Measurements from ENCODE around the gene SERPINB7.

SERPINB7 gene

GRCh38 chr18:63788447-63789096 is 13.4 kb downstream of the SERPINB7 start:
- Histone ChIP-seq H4K20me1 (ENCODE audit: insufficient read depth) (no peaks in the 10 kb centered on the region), H3K27ac (no peak overlapping the region), H3K27me3 (ENCODE audit: insufficient read depth, low read depth) (no peaks in the 10 kb centered on the region), H2AFZ (ENCODE audit: low read depth) (no peak overlapping the region), H3K36me3 (ENCODE audit: insufficient read depth) (no peaks in the 10 kb centered on the region), H3K4me1 (ENCODE audit: low read depth, poor library complexity, severe bottlenecking) (no peaks in the 10 kb centered on the region), H3K4me2 (no peak overlapping the region), H3K4me3 (IDR thresholded peaks at IDR 0.05; ENCODE audit: insufficient read depth, low read depth, low read length) (no peak overlapping the region), H3K79me2 (ENCODE audit: insufficient read depth, low read depth) (no peaks in the 10 kb centered on the region), H3K9ac (no peak overlapping the region)
- TF ChIP-seq, protein P1, sequence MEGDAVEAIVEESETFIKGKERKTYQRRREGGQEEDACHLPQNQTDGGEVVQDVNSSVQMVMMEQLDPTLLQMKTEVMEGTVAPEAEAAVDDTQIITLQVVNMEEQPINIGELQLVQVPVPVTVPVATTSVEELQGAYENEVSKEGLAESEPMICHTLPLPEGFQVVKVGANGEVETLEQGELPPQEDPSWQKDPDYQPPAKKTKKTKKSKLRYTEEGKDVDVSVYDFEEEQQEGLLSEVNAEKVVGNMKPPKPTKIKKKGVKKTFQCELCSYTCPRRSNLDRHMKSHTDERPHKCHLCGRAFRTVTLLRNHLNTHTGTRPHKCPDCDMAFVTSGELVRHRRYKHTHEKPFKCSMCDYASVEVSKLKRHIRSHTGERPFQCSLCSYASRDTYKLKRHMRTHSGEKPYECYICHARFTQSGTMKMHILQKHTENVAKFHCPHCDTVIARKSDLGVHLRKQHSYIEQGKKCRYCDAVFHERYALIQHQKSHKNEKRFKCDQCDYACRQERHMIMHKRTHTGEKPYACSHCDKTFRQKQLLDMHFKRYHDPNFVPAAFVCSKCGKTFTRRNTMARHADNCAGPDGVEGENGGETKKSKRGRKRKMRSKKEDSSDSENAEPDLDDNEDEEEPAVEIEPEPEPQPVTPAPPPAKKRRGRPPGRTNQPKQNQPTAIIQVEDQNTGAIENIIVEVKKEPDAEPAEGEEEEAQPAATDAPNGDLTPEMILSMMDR (conservative IDR thresholded peaks at IDR 0.05; ENCODE audit: low read depth, low read length), result no peak

- Histone ChIP-seq H4K20me1 (ENCODE audit: insufficient read depth) (no peaks in the 10 kb centered on the region), H3K4me1 (ENCODE audit: low read depth, poor library complexity, severe bottlenecking) (no peaks in the 10 kb centered on the region), H3K27ac (no peak overlapping the region), H3K9ac (no peak overlapping the region), H3K79me2 (ENCODE audit: insufficient read depth, low read depth) (no peaks in the 10 kb centered on the region), H3K27me3 (ENCODE audit: insufficient read depth, low read depth) (no peaks in the 10 kb centered on the region), H2AFZ (ENCODE audit: low read depth) (no peak overlapping the region), H3K36me3 (ENCODE audit: insufficient read depth) (no peaks in the 10 kb centered on the region), H3K4me3 (IDR thresholded peaks at IDR 0.05; ENCODE audit: insufficient read depth, low read depth, low read length) (no peak overlapping the region), H3K4me2 (no peak overlapping the region)
- TF ChIP-seq, protein P1 (conservative IDR thresholded peaks at IDR 0.05; ENCODE audit: low read depth, low read length), result no peak
These were observed 14.1 kb downstream of the SERPINB7 start for GRCh38 chr18:63789327-63789726.

DNA sequence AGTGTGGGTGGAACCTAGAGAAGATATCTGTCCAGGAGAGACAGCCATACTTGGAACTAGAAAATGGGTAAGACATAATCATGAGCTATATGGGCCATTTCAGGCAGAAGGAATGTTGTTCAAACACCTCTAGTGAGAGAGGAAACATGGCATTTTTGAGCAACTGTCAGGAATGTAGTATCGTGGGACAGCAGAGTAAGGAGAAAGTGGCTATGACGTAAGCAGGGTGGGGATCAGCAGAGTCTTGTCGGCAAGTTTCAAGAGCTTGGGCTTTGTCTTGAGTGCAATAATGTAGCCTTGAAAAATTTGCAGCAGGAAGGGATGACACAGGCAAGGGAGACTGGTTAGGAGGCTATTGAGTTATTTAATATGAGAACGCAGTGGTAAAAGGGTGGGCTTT is 20.4 kb downstream of the SERPINB7 start:
- no peaks in the 10 kb centered on the region for H3K36me3 ChIP-seq (ENCODE audit: insufficient read depth)
- no peaks in the 10 kb centered on the region for H4K20me1 ChIP-seq (ENCODE audit: insufficient read depth)
- H3K27me3 ChIP-seq (ENCODE audit: insufficient read depth, low read depth), result no peaks in the 10 kb centered on the region
- H3K4me1 ChIP-seq (ENCODE audit: low read depth, poor library complexity, severe bottlenecking), result no peaks in the 10 kb centered on the region
- TF ChIP-seq, protein P1 (conservative IDR thresholded peaks at IDR 0.05; ENCODE audit: low read depth, low read length), result no peak
- H3K4me2 ChIP-seq, result no peak overlapping the region
- H3K9ac ChIP-seq, result no peak overlapping the region
- no peaks in the 10 kb centered on the region for H3K79me2 ChIP-seq (ENCODE audit: insufficient read depth, low read depth)
- H3K27ac ChIP-seq, result no peak overlapping the region
- no peak overlapping the region for H2AFZ ChIP-seq (ENCODE audit: low read depth)
- H3K4me3 ChIP-seq (IDR thresholded peaks at IDR 0.05; ENCODE audit: insufficient read depth, low read depth, low read length), result no peak overlapping the region

DNA sequence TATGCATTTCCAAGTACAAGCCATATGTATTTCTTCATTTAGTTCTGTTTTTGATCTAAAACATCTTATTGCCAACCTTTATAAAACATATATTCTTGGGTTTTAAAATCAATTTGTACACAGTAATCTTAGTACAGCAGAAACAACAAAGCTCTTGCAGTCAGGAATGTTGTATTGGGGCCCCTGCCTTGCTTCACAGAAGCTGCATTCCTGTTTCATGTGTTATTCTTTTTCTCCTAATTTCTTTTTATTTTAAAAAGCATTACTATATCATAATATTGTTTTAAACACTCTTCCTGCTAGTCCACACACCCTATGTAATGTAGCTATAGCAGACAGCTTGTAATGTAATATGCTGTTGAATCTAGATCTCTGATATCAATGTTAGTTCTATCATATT is 24.0 kb downstream of the SERPINB7 start:
- H2AFZ ChIP-seq (ENCODE audit: low read depth), result no peak overlapping the region
- no peaks in the 10 kb centered on the region for H3K36me3 ChIP-seq (ENCODE audit: insufficient read depth)
- TF ChIP-seq, protein P1 (conservative IDR thresholded peaks at IDR 0.05; ENCODE audit: low read depth, low read length), result no peak
- no peaks in the 10 kb centered on the region for H4K20me1 ChIP-seq (ENCODE audit: insufficient read depth)
- no peaks in the 10 kb centered on the region for H3K4me1 ChIP-seq (ENCODE audit: low read depth, poor library complexity, severe bottlenecking)
- no peak overlapping the region for H3K9ac ChIP-seq
- no peak overlapping the region for H3K27ac ChIP-seq
- H3K4me2 ChIP-seq, result no peak overlapping the region
- no peaks in the 10 kb centered on the region for H3K79me2 ChIP-seq (ENCODE audit: insufficient read depth, low read depth)
- H3K27me3 ChIP-seq (ENCODE audit: insufficient read depth, low read depth), result no peaks in the 10 kb centered on the region
- no peak overlapping the region for H3K4me3 ChIP-seq (IDR thresholded peaks at IDR 0.05; ENCODE audit: insufficient read depth, low read depth, low read length)

All from KMS-11 (cell line).